Kidney (tissue), 14 donors: ENCODE results near the gene KLRF2. TPM values are rescaled to one million over a fixed set of nuclear protein-coding genes. Genes with fewer than 3 reads are reported as not detected.

ENCODE experiments used
- DNase-seq, 5 donors: peaks; one replicate each; pipeline ENCODE4 v3.0.0-alpha.2; 2013 to 2020
- FAIRE-seq: peaks from 2 replicates; lab custom pipeline; 2012; peaks lifted over from hg19 to GRCh38; lab: Jason Lieb, UNC
- H3K27ac ChIP-seq, 2 donors: one replicate each; pipeline ENCODE4 v1.7.0; 2013; ENCODE audit warnings: low read depth in 2 of 2, low read length in 2 of 2, inconsistent platforms in 1 of 2
- H3K27me3 ChIP-seq: one replicate; pipeline ENCODE4 v1.7.1; 2013; ENCODE audit warnings: low read length, inconsistent platforms; ENCODE audit not compliant: control insufficient read depth, insufficient read depth
- H3K36me3 ChIP-seq, 3 donors: one replicate each; pipeline versions ENCODE4 v1.7.0 to v1.7.1; 2013; ENCODE audit warnings: low read length in 3 of 3, control low read depth in 1 of 3, inconsistent platforms in 1 of 3; ENCODE audit not compliant: insufficient read depth in 3 of 3, control insufficient read depth in 2 of 3
- H3K4me1 ChIP-seq, 3 donors: one replicate each; pipeline versions ENCODE4 v1.7.0 to v1.7.1; 2013; ENCODE audit warnings: low read length in 3 of 3, inconsistent platforms in 1 of 3, low read depth in 1 of 3; ENCODE audit not compliant: control insufficient read depth in 2 of 3, insufficient read depth in 2 of 3
- H3K4me3 ChIP-seq, 3 donors: one replicate each; pipeline versions ENCODE4 v1.7.0 to v1.8.1; 2013; ENCODE audit warnings: low read length in 3 of 3, control low read depth in 1 of 3, inconsistent platforms in 1 of 3
- H3K9ac ChIP-seq, 3 donors: one replicate each; pipeline versions ENCODE4 v1.7.0 to v1.7.1; 2013; ENCODE audit warnings: low read length in 3 of 3, control low read depth in 1 of 3, inconsistent platforms in 1 of 3
- H3K9me3 ChIP-seq, 3 donors: one replicate each; pipeline versions ENCODE4 v1.7.0 to v1.7.1; 2013; ENCODE audit warnings: low read length in 3 of 3, control low read depth in 1 of 3, inconsistent platforms in 1 of 3; ENCODE audit not compliant: control insufficient read depth in 2 of 3, insufficient read depth in 1 of 3
- CTCF ChIP-seq: IDR thresholded peaks from 3 replicates; pipeline ENCODE4 v1.5.1; 2012; ENCODE audit warnings: mild to moderate bottlenecking, moderate library complexity, borderline replicate concordance; ENCODE audit not compliant: insufficient read depth; ENCODE audit errors: extremely low read depth
- intact Hi-C: fragments of 100-400 bp; cut with DNase I; formaldehyde crosslinking; loops from one replicate; pipeline ENCODE4 v1.11.1; 2022
- polyA plus RNA-seq: library from polyadenylated mRNA; stranded (reverse); fragments of 350-450 nt; fragmentation: Illumina TruSeq; extraction: RNeasy Lipid Tissue Mini Kit (QIAGEN cat#74804); gene quantifications from one replicate; pipeline ENCODE4 v1.2.3, GENCODE V29; 2014; ENCODE audit warnings: low read depth, low replicate concordance; ENCODE audit not compliant: insufficient read depth
- total RNA-seq: library from RNA; stranded (reverse); fragmentation: NEBNext Ultra II Directional; extraction: Animal tissue kit (Norgen Biotek cat#: 25700); gene quantifications from one replicate; pipeline ENCODE4 v1.2.1, GENCODE V29; 2021
- donor health status: control.
- donor health status: control.
- donor health status: control.
- donor health status: control.
- donor health status: control.
- donor health status: DM: yes; HTN: yes; CAD: no.
- donor health status: Normal renal cell carcinoma (clear cell type).

Gene KLRF2
- total and polyA plus RNA-seq, 2 donors from 2014 or later: not detected

- no peaks in the 10 kb centered on the region for H3K9me3 ChIP-seq
- no peaks in the 10 kb centered on the region for H3K36me3 ChIP-seq
- no peak overlapping the region for H3K9ac ChIP-seq
- FAIRE-seq: no peak
- no peak for TF ChIP-seq CTCF
- intact Hi-C loops: no loop called here
- H3K27me3 ChIP-seq: no peaks in the 10 kb centered on the region
- no peak overlapping the region for H3K4me3 ChIP-seq
- no peaks in the 10 kb centered on the region for H3K4me1 ChIP-seq
- no peak for DNase-seq
- H3K27ac ChIP-seq: no peak overlapping the region
Observed at GRCh38 chr12:9858135-9858534, 23.2 kb upstream of the KLRF2 start.

GRCh38 chr12:9864913-9865675 lies 16.2 kb upstream of the KLRF2 start:
- H3K27ac ChIP-seq: no peak overlapping the region
- H3K4me1 ChIP-seq: no peaks in the 10 kb centered on the region
- FAIRE-seq: no peak
- H3K27me3 ChIP-seq: no peaks in the 10 kb centered on the region
- no peaks in the 10 kb centered on the region for H3K9me3 ChIP-seq
- no peak for DNase-seq
- no peaks in the 10 kb centered on the region for H3K36me3 ChIP-seq
- H3K9ac ChIP-seq: no peak overlapping the region
- no peak for TF ChIP-seq CTCF
- intact Hi-C loops: no loop called here
- H3K4me3 ChIP-seq: peak overlapping the region in 2 of 3 donors; percentile 21 to 30

- H3K27me3 ChIP-seq: no peaks in the 10 kb centered on the region
- TF ChIP-seq CTCF: no peak
- DNase-seq: no peak
- H3K36me3 ChIP-seq: no peaks in the 10 kb centered on the region
- intact Hi-C loops: no loop called here
- no peak overlapping the region for H3K27ac ChIP-seq
- peak overlapping the region in 2 of 3 donors; percentile 38 to 47 for H3K4me3 ChIP-seq
- no peaks in the 10 kb centered on the region for H3K9me3 ChIP-seq
- no peak for FAIRE-seq
- H3K9ac ChIP-seq: peak overlapping the region in 1 of 3 donors; percentile 37
- H3K4me1 ChIP-seq: no peaks in the 10 kb centered on the region
Observed at GRCh38 chr12:9866860-9867269, 14.4 kb upstream of the KLRF2 start.
